ENCODE measurements around the gene LMO7.

DNA sequence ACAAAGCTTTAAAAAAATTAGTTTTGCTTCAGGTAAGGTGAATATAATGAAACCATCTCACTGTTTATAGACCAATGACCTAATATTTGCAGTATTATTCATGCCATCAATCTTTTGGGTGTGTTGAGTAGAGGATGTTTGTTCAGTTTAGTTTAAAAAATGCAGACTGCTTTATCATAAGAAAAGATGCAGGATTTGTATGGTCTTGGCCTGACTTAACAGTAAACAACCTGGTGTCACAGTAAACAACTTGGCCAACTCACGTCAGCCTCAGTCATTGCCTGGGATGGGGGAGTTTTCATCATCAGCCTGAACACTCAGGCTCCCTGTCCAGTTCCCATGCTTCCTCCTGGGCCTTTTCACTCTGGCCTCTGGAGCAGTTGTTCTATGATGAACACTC, 55.1 kb downstream of the LMO7 start:
- TF ChIP-seq POLR2A (IDR thresholded peaks at IDR 0.05; ENCODE audit: low read length) (no peak), GATA1 (IDR thresholded peaks at IDR 0.05; ENCODE audit: low read depth, low read length) (no peak)

Data from erythroblast (primary cell).